Lower leg skin (tissue), 3 donors: ENCODE results near the gene RABL3.

Experiments used
- POLR2A ChIP-seq, 2 donors: fragments of 450-650 bp; IDR thresholded peaks; one replicate each; pipeline ENCODE4 v1.6.1; 2016 to 2017; ENCODE audit warnings: antibody characterized with exemption in 2 of 2, mild to moderate bottlenecking in 1 of 2, moderate library complexity in 1 of 2
- TF ChIP-seq, protein P1 (sequence below), 3 donors: fragments of 450-650 bp; IDR thresholded peaks; one replicate each; pipeline ENCODE4 v1.5.1; 2016; ENCODE audit warnings: antibody characterized with exemption in 3 of 3, mild to moderate bottlenecking in 3 of 3, moderate library complexity in 2 of 3

GRCh38 chr3:120659285-120659684 is 83.0 kb downstream of the RABL3 start:
- no peak for TF ChIP-seq POLR2A (IDR thresholded peaks at IDR 0.05)
- TF ChIP-seq, protein P1, sequence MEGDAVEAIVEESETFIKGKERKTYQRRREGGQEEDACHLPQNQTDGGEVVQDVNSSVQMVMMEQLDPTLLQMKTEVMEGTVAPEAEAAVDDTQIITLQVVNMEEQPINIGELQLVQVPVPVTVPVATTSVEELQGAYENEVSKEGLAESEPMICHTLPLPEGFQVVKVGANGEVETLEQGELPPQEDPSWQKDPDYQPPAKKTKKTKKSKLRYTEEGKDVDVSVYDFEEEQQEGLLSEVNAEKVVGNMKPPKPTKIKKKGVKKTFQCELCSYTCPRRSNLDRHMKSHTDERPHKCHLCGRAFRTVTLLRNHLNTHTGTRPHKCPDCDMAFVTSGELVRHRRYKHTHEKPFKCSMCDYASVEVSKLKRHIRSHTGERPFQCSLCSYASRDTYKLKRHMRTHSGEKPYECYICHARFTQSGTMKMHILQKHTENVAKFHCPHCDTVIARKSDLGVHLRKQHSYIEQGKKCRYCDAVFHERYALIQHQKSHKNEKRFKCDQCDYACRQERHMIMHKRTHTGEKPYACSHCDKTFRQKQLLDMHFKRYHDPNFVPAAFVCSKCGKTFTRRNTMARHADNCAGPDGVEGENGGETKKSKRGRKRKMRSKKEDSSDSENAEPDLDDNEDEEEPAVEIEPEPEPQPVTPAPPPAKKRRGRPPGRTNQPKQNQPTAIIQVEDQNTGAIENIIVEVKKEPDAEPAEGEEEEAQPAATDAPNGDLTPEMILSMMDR (IDR thresholded peaks at IDR 0.05), result no peak
